ENCODE data around the gene COL23A1.

Gene COL23A1

DNA sequence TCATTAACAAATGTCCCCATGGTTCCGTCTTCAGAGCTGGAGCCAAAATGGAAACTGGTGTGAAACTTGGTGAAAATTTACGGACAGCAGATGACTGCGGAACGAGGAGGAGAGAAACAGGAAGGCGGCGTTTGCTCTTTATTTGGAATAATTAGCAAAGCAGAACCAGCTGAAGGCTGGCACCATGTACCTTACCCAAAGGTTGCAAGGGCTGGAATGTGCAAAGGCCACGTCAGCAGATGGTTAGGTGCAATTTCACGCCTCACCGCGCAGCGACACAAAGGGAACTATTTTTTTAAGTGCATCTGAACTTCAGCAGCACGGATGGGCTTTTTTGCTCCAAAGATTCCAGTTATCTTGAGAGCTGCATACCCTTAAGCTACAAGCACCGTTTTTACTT lies 127.4 kb downstream of the COL23A1 start:
- DNase-seq (ENCODE audit: low read depth, low spot score) = no peak

DNA sequence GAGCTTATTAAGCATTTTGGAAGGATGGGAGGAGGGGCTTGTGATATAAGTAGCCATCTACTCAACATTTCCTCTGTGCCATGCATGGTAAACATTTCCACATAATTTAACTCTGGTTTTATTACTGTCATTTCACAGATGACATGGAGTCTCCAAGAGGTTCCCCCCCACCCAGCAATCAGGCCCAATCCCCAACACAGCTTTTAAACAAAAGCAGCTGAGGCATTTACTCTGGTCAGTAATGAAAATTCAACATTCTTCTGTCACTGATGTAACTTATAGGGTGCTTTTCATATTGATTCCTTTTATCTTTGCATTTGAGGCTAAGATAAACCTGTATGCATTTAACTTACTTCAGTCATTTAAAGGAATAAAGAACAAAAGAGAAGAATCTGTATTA lies 128.1 kb downstream of the COL23A1 start:
- no peak for DNase-seq (ENCODE audit: low read depth, low spot score)

- no peak for DNase-seq (ENCODE audit: low read depth, low spot score)
Measured at GRCh38 chr5:178461004-178461730, 129.0 kb downstream of the COL23A1 start.

GRCh38 chr5:178460598-178460997 lies 129.6 kb downstream of the COL23A1 start:
- no peak for DNase-seq (ENCODE audit: low read depth, low spot score)

DNA sequence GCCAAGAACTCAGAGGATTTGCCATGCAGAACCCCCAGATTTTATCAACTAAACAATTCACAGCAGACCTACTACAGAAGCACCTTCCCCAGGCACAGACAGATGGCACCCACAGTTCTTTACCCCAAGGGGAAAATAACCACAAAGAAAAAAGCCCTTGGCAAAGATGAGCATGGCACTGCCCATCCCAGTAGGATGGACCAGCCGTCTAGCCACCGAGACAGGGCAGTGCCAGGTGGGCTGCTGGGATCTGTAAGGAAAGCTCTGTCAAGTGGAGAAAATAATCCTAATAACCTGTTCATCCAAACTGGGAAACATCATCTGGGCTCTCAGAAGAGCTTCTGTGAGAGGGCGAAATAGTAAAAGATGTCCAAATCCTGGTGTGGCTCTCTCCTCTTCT lies 130.0 kb downstream of the COL23A1 start:
- no peak for DNase-seq (ENCODE audit: low read depth, low spot score)

DNA sequence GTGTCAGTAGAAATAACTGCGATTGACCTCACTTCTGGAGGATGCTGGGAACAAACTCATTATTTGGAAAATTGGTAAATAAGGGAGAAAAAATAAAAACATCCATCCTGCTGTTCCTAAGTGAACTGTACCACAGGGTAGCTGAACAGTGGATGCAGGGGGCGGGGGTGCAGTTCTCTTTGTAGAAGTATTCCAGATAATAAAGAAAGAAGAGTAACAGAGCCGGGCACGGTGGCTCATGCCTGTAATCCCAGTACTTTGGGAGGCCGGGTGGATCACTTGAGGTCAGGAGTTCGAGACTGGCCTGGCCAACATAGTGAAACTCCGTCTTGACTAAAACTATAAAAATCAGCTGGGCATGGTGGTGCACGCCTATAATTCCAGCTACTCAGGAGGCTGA lies 132.1 kb downstream of the COL23A1 start:
- no peak for DNase-seq (ENCODE audit: low read depth, low spot score)

- no peak for DNase-seq (ENCODE audit: low read depth, low spot score)
Measured at GRCh38 chr5:178457471-178457870, 132.7 kb downstream of the COL23A1 start.

DNA sequence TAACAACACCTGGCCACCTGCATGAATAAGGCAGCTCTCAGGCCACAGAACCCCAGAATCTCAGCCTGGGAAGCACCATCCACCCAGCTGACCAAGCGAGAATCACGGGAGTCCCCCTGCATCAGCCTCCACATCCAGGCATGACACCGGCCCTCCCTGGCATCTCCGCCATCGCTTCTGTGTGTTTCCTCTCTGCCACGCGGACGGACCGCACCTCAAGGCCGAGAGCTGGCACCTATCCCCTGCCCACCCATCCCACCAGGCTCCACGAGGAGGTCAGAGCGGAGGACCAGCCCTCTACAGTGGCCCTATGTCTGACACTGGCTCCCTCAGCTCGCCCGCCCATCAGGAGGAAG lies 134.7 kb downstream of the COL23A1 start:
- DNase-seq (ENCODE audit: low read depth, low spot score) = no peak

- no peak for DNase-seq (ENCODE audit: low read depth, low spot score)
Measured at GRCh38 chr5:178454821-178455479, 135.2 kb downstream of the COL23A1 start.

DNA sequence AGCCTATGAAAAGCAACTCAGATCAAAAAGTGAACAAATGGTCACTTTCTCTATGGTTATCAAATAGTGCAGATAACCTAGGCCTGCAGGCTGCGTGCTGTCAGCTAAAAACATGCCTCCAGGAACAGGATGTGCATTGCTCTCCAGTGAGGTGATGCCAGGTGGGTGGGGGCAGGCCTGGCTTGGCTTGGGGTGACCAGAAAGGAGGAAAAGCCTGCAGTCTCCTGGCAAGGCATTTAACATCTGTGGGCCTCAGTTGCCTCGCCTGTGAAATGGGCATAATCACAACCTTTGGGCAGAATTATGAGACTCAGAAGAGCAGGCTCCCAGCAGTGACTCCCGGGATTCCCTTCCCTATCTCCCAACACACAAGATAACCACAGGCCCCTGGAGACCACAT lies 135.9 kb downstream of the COL23A1 start:
- no peak for DNase-seq (ENCODE audit: low read depth, low spot score)

DNA sequence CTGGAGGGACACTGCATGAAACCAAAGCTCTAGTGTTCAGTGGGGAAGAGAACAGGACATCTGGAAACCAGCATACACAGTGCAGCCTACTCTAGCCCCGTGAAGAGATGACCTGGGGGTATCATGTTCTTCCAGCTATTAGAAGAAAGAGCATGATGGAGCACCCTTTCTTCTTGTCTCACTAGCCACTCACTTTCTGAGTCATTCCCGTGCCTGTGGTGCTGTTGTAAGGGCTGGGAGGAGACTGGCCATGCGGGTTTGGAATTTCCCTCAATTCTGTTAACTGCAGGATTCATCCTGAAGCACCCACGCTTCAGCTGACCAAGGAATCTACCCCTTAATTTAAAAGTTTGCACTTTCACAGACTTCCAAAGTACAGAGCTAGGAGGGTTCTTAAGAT lies 137.0 kb downstream of the COL23A1 start:
- no peak for DNase-seq (ENCODE audit: low read depth, low spot score)

- DNase-seq (ENCODE audit: low read depth, low spot score) = no peak
Measured at GRCh38 chr5:178450121-178451028, 139.8 kb downstream of the COL23A1 start.

GRCh38 chr5:178449163-178450070 lies 140.8 kb downstream of the COL23A1 start:
- no peak for DNase-seq (ENCODE audit: low read depth, low spot score)

GRCh38 chr5:178445534-178445933 lies 144.7 kb downstream of the COL23A1 start:
- DNase-seq (ENCODE audit: low read depth, low spot score) = no peak

- DNase-seq (ENCODE audit: low read depth, low spot score) = no peak
Measured at GRCh38 chr5:178442405-178443257, 147.6 kb downstream of the COL23A1 start.

DNA sequence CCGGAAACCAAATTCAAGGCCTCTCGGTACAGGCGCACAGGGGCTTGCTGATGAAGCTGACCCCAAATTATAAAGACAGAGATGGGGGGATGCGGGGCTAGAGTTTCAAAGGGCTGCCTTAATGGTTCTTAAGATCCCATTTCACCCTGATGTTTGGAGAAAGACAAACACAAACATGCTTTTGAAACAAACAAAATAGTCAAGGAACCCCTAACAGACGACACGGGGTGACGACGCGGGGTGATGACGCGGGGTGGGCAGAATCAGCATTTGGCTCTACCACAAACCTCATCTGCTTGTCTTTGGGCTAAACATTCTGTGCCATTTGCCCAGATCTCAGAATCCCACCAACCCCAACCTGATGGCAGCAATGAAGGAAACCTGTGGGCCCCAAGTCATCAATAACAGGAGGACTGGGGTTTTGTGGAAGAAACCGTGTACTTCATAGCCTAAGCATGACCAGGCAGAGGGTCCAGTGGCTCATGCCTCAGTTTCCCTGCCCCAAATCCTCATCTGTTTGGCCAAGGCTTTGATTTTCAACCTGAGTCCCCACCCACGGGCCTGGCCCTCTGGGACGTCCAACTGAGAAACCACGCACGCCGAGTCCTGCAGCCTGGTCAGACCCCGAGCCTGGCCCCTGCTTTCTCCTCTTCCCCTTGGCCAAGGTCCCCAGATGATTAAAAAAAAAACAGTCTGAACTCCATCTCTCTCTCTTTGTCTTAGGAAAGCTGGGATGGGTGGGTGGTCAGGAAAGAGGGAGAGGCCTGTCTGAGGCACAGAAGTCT lies 148.5 kb downstream of the COL23A1 start:
- no peak for DNase-seq (ENCODE audit: low read depth, low spot score)

GRCh38 chr5:178440181-178440580 lies 150.0 kb downstream of the COL23A1 start:
- DNase-seq (ENCODE audit: low read depth, low spot score) = no peak

GRCh38 chr5:178439493-178440180 lies 150.6 kb downstream of the COL23A1 start:
- no peak for DNase-seq (ENCODE audit: low read depth, low spot score)

DNA sequence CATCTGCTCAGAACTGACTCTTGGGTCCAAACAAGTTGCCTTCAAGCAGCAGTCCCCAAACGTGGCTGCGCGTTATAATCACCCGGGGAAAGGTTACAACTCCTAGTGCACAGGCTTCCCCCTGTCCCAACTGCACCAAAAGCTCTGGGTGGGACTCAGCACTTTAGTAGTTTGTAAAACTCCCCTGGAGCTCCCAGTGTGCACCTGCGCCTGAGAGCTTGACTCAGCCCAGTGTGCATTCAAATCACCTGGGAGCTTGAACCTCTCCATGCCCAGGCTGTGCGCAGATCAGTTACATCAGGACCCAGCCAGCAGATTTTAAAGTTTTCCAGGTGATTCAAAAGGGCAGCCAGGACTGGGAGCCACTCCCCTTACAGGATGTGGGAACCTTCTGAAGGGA lies 151.4 kb downstream of the COL23A1 start:
- no peak for DNase-seq (ENCODE audit: low read depth, low spot score)

All from smooth muscle cell of the brain vasculature (primary cell).